Epithelial cell of prostate (primary cell): ENCODE data around the gene MINDY3.
"Not testable (repeated sequence)": the region's sequence is repeated elsewhere in the genome, so short reads cannot be mapped to it uniquely, and the experiment has no call there.

Source experiments
- DNase-seq: peaks from one replicate; pipeline ENCODE4 v3.0.0-alpha.2; 2011; ENCODE audit warnings: low read depth, low spot score
- H3K27ac ChIP-seq: fragments of 450-650 bp; 2 replicates; pipeline ENCODE4 v1.5.1; 2017; ENCODE audit warnings: mild to moderate bottlenecking

The MINDY3 gene

GRCh38 chr10:15783941-15784636 lies 76.2 kb downstream of the MINDY3 start:
- DNase-seq = no peak
- no peak overlapping the region for H3K27ac ChIP-seq

- H3K27ac ChIP-seq = no peak overlapping the region
Measured at GRCh38 chr10:15782851-15783250, 77.5 kb downstream of the MINDY3 start.

GRCh38 chr10:15781381-15781960 lies 78.8 kb downstream of the MINDY3 start:
- DNase-seq = no peak

More at GRCh38 chr10:15782851-15783250, 77.5 kb downstream of the MINDY3 start:
- no peak for DNase-seq

GRCh38 chr10:15780353-15781135 lies 79.8 kb downstream of the MINDY3 start:
- DNase-seq = no peak
- no peak overlapping the region for H3K27ac ChIP-seq

More at GRCh38 chr10:15781381-15781960, 78.8 kb downstream of the MINDY3 start:
- no peak overlapping the region for H3K27ac ChIP-seq

DNA sequence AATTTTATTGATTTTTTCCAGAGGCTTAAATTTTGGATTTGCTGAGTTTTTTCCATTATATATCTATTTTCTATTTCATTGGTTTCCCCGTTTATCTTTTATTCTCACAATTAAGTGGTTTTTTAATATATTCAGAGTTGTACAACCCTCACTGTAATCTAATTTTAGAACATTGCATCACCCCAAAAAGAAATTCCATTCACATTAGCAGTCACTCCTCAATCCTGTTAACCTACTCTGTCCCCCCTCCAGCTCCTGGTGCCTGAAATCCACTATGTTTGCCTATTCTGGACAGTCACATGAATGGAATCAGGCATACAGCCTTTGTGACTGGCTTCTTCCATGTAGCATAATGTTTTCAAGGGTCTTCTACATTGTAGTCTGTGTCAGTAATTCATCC lies 84.8 kb downstream of the MINDY3 start:
- no peak for DNase-seq
- H3K27ac ChIP-seq = no peak overlapping the region

DNA sequence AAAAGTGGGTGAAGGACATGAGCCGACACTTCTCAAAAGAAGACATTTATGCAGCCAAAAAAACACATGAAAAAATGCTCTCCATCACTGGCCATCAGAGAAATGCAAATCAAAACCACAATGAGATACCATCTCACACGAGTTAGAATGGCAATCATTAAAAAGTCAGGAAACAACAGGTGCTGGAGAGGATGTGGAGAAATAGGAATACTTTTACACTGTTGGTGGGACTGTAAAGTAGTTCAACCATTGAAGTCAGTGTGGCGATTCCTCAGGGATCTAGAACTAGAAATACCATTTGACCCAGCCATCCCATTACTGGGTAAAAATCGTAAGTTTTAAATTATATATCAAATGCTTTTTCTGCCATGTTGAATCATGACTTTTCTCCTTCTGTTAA lies 85.8 kb downstream of the MINDY3 start:
- not testable (repeated sequence) for DNase-seq

DNA sequence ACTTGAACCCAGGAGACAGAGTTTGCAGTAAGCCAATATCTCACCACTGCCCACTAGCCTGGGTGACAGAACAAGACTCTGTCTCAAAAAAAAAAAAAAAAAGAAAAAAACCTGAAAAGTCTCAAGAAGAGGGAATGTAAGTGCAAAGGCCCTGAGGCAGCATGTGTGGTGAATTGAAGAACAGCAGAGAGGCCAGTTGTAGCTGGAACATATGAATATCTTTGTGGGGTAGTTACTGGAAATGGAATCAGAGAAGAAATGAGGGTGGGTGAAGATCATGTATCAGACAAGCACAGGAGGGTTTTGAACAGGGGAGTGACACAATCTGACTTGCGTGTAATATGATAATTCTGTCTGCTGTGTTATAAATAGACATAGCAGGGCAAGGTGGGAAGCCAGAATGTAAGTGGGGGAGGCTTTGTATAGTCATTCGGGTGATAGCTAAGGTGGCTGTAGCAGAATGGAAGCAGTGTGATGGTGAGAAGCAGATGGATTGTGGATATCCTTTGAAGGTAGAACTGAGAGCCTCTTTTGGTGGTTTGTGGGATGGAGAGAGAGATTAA lies 95.3 kb downstream of the MINDY3 start:
- no peak for DNase-seq

More for the DNA sequence above, 85.8 kb downstream of the MINDY3 start:
- not testable (repeated sequence) for H3K27ac ChIP-seq

DNA sequence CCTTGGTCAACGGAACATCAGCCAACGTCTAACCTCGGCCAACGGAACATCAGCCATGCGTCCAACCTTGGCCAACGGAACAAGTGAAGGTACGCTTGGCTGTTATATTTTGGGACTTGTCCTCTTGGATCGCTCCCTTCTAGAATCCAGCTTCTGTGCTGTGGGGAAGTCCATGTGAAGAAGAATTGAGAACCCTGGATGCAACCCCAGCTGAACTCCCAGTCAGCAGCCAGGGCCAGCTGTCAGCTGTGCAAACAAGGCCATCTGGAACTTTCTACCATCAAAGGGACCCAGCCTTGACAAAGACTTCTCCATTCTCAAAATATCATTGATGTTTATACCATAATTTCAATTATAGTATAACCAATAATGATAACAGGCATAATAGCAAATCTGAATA lies 97.3 kb downstream of the MINDY3 start:
- DNase-seq = no peak
- no peak overlapping the region for H3K27ac ChIP-seq

More for the DNA sequence above, 95.3 kb downstream of the MINDY3 start:
- no peak overlapping the region for H3K27ac ChIP-seq

DNA sequence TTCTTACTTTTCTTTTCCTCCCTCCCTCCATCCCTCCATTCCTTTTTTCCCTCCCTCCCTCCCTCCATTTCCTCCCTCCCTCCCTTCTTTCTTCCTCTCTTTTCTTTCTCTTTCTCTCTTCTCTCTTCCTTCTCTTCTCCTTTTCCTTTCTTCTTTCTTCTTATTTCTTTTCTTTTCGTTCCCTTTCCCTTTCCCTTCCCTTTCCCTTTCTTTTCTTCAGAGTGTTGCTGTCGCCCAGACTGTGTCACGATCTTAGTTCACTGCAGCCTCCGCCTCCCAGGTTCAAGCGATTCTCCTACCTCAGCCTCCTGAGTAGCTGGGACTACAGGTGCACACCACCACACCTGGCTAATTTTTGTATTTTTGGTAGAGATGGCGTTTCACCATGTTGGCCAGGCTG lies 98.1 kb downstream of the MINDY3 start:
- DNase-seq, H3K27ac ChIP-seq: not testable (repeated sequence)

DNA sequence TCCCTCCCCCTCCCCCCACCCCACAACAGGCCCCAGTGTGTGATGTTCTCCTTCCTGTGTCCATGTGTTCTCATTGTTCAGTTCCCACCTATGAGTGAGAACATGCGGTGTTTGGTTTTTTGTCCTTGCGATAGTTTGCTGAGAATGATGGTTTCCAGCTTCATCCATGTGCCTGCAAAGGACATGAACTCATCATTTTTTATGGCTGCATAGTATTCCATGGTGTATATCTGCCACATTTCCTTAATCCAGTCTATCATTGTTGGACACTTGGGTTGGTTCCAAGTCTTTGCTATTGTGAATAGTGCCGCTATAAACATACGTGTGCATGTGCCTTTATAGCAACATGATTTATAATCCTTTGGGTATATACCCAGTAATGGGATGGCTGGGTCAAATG lies 99.1 kb downstream of the MINDY3 start:
- H3K27ac ChIP-seq, DNase-seq: not testable (repeated sequence)

- no peak for DNase-seq
- no peak overlapping the region for H3K27ac ChIP-seq
Measured at GRCh38 chr10:15760681-15761080, 99.6 kb downstream of the MINDY3 start.

DNA sequence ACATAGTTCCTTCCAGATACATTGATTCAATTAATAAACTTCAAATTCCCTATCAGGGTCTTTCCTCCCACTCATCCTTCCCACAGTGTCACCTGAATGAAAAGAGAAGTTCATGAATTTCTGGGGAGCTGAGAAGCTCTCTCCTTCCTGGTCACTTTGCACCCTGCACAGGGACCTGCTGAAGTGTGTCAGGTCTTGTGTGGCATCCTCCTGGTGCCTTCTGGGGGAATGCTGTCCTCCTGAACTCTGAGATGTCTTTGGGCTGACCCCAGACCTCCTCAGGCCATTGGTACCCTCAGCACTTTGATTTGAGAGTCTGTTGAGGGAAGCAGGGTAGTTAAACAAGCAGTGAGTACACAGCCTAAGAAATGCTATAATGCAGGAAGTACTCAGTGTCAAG lies 101.0 kb downstream of the MINDY3 start:
- DNase-seq = no peak
- no peak overlapping the region for H3K27ac ChIP-seq

DNA sequence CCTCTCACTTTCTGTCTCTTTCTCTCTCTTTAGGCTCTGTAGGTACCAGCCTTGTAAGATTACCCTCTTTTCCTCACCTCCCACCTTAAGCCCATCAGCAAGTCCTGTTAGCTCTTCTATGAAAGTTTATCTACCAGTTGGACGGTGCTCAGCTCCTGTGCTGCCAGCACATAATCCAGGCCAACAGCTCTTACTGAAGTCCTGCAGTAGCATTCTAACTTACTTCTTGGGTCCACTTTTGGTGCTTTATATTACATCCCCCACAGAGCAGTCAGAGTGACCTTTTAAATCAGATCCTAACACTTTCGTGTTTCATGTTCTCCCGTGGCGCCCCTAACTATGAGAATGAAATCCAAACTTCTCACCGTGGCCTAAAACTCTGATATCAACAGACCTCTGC lies 101.7 kb downstream of the MINDY3 start:
- DNase-seq = no peak
- H3K27ac ChIP-seq = no peak overlapping the region

GRCh38 chr10:15754937-15755336 lies 105.4 kb downstream of the MINDY3 start:
- DNase-seq = no peak
- no peak overlapping the region for H3K27ac ChIP-seq

DNA sequence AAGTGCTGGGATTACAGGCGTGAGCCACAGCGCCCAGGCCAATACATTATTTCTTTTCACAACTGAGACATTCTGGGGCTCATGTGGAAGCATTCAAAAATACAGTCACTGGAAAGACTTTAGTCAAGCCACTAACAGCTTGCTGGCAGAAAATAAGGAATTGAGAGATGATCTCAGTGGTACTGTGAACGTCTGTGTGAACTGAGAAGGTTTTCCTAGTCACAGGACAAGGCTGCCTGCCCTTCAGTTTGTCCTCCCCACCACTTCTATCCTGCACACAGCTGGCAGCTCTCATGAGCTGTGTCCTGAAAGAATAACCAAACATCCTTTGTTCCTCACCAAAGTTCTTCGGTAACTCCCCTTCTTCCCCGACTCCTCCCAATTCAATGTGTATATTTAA lies 109.3 kb downstream of the MINDY3 start:
- no peak overlapping the region for H3K27ac ChIP-seq
- no peak for DNase-seq

GRCh38 chr10:15748126-15748525 lies 112.2 kb downstream of the MINDY3 start:
- DNase-seq = no peak
- no peak overlapping the region for H3K27ac ChIP-seq

- no peak for DNase-seq
- no peak overlapping the region for H3K27ac ChIP-seq
Measured at GRCh38 chr10:15747632-15748031, 112.7 kb downstream of the MINDY3 start.

DNA sequence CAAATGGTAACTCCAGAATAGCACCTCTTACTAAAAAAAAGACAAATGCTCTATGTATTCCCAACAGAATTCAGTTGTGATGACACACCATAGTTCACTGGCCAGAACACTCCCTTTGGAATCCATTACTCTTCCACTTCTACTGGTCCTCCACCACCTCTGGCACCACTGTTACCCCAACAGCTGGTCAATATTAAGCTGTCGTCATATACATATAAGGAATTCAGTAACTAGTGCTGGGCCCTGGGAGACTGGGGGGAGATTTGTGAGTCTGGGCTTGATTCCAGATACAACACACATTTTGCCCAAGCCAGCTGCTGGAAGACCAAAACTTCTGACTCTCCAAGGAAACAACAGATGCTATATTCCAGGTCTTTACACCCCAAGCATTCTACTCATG lies 114.6 kb downstream of the MINDY3 start:
- no peak overlapping the region for H3K27ac ChIP-seq
- DNase-seq = no peak

- no peak for DNase-seq
- H3K27ac ChIP-seq = no peak overlapping the region
Measured at GRCh38 chr10:15744217-15744865, 116.0 kb downstream of the MINDY3 start.

DNA sequence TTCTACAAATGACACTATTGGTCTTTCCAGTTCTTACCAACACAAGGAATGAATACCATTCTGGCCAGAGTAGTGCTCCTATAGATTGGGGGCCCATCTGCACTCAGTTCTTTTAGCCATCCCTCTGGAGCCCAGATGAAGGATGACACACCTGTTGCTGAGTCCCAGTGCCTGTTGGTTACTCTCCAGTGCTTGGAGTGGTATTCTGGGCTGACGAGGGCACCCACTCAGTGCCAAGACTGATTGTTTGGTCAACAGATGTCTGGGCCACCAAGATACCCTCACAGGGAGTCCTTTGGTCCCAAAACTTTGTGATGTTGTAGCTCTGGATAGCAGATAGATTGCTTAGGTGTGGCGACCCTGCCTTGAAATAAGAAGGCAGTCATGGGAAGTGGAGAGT lies 116.9 kb downstream of the MINDY3 start:
- H3K27ac ChIP-seq = no peak overlapping the region

More for the DNA sequence above, 116.9 kb downstream of the MINDY3 start:
- no peak for DNase-seq
